Epithelial cell of proximal tubule (primary cell): ENCODE data around the gene ADGRA3. TPM values are rescaled to one million over a fixed set of nuclear protein-coding genes. Genes with fewer than 3 reads are reported as not detected.
A peak's percentile ranks its signal among the peaks of the same experiment; 100 is the strongest.

Source experiments
- DNase-seq: peaks from one replicate; pipeline ENCODE4 v3.0.0-alpha.2; 2011; ENCODE audit warnings: low read depth
- H3K4me3 ChIP-seq: 2 replicates; pipeline ENCODE4 v1.5.1; 2011; ENCODE audit warnings: low read depth, mild to moderate bottlenecking, low read length
- CTCF ChIP-seq: conservative IDR thresholded peaks from 2 replicates; pipeline ENCODE4 v1.5.1; 2012; ENCODE audit warnings: low read depth, mild to moderate bottlenecking, low read length
- total RNA-seq: library from RNA; depleted of rRNA; stranded (reverse); fragments of >200 nt; gene quantifications from 2 replicates; pipeline ENCODE4 v1.2.3, GENCODE V29; 2015

ADGRA3 gene
- total RNA-seq, result 33.6 and 35.3 TPM in 2 replicates

GRCh38 chr4:22515888-22516541, at the start of gene ADGRA3:
TSS of gene ADGRA3 (minus strand) at chr4:22516066. CDS start at chr4:22515784, 282 bp downstream.
- DNase-seq, result no peak
- peak within 1 kb of the TSS; percentile 77 for H3K4me3 ChIP-seq
- TF ChIP-seq CTCF, result no peak

GRCh38 chr4:22556495-22556894, 40.6 kb upstream of the ADGRA3 start:
- DNase-seq, result no peak
- H3K4me3 ChIP-seq, result no peak overlapping the region
- no peak for TF ChIP-seq CTCF

- DNase-seq, result no peak
- no peak for TF ChIP-seq CTCF
- H3K4me3 ChIP-seq, result no peak overlapping the region
Measured at GRCh38 chr4:22554670-22555069, 38.8 kb upstream of the ADGRA3 start.

GRCh38 chr4:22553560-22553959, 37.7 kb upstream of the ADGRA3 start:
- no peak for DNase-seq
- H3K4me3 ChIP-seq, result no peak overlapping the region
- TF ChIP-seq CTCF, result no peak

GRCh38 chr4:22552812-22553211, 36.9 kb upstream of the ADGRA3 start:
- TF ChIP-seq CTCF, result no peak
- no peak overlapping the region for H3K4me3 ChIP-seq
- no peak for DNase-seq

GRCh38 chr4:22551550-22551949, 35.7 kb upstream of the ADGRA3 start:
- TF ChIP-seq CTCF, result no peak
- DNase-seq, result no peak
- H3K4me3 ChIP-seq, result no peak overlapping the region

GRCh38 chr4:22546299-22546698, 30.4 kb upstream of the ADGRA3 start:
- no peak for TF ChIP-seq CTCF
- H3K4me3 ChIP-seq, result no peak overlapping the region
- no peak for DNase-seq
